ENCODE measurements around the gene SLC35C1. TPM values are rescaled to one million over a fixed set of nuclear protein-coding genes. Genes with fewer than 3 reads are reported as not detected.

The SLC35C1 gene
- total and polyA plus RNA-seq, 2 of the 13 experiments (the other 11 are each of a cell fraction or from before 2014, with no cell fraction given) = 2.9 to 7.0 TPM

DNA sequence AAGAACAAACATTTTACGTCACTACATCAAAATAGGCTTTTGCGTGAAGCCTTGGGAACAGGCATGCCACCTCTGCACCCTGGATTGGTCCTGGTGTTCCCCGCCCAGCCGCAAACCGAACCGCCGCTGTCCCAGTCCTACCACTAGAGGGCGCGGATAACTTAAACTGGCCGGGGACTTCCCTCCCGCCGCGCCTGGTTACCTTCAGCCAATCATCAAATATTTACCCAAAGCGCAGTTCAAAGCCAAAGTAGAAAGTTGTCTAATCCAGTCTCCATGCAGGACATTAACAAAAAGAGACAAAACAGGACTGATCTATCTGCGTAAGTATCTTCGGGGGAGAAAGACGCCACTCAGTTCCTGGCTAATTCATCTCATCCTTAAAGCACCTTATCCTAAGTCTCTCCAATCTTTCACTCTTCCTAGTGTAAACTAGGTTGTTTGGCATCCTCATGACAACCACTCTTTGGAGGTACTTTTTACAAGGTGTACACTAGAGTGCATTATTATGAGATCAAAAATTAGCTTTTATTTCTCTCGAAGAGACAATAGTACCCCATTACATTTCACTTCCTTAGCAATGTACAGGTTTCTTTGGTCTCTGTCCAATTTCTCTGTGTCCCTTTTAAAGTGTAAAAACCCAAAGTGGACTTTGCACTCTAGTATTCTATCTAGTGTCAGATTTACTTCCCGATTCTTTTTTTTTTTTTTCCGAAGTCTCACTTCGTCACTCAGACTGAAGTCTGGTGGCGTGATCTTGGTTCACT is 38.4 kb downstream of the SLC35C1 start (continued):
- TF ChIP-seq HOXA5 (CRISPR knock-in tag; IDR thresholded peaks at IDR 0.05) = no peak
- TF ChIP-seq, protein P1, sequence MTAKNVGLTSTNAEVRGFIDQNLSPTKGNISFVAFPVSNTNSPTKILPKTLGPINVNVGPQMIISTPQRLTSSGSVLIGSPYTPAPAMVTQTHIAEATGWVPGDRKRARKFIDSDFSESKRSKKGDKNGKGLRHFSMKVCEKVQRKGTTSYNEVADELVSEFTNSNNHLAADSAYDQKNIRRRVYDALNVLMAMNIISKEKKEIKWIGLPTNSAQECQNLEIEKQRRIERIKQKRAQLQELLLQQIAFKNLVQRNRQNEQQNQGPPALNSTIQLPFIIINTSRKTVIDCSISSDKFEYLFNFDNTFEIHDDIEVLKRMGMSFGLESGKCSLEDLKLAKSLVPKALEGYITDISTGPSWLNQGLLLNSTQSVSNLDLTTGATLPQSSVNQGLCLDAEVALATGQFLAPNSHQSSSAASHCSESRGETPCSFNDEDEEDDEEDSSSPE (CRISPR knock-in tag; IDR thresholded peaks at IDR 0.05) = peak; percentile 69
- TF ChIP-seq ZNF383 (CRISPR knock-in tag; IDR thresholded peaks at IDR 0.05; ENCODE audit: borderline replicate concordance) = no peak
- peak; percentile 6; the same call in 1 of the 2 replicates for TF ChIP-seq ZNF615 (CRISPR knock-in tag; IDR thresholded peaks at IDR 0.05; ENCODE audit: borderline replicate concordance)
- TF ChIP-seq, protein P2, sequence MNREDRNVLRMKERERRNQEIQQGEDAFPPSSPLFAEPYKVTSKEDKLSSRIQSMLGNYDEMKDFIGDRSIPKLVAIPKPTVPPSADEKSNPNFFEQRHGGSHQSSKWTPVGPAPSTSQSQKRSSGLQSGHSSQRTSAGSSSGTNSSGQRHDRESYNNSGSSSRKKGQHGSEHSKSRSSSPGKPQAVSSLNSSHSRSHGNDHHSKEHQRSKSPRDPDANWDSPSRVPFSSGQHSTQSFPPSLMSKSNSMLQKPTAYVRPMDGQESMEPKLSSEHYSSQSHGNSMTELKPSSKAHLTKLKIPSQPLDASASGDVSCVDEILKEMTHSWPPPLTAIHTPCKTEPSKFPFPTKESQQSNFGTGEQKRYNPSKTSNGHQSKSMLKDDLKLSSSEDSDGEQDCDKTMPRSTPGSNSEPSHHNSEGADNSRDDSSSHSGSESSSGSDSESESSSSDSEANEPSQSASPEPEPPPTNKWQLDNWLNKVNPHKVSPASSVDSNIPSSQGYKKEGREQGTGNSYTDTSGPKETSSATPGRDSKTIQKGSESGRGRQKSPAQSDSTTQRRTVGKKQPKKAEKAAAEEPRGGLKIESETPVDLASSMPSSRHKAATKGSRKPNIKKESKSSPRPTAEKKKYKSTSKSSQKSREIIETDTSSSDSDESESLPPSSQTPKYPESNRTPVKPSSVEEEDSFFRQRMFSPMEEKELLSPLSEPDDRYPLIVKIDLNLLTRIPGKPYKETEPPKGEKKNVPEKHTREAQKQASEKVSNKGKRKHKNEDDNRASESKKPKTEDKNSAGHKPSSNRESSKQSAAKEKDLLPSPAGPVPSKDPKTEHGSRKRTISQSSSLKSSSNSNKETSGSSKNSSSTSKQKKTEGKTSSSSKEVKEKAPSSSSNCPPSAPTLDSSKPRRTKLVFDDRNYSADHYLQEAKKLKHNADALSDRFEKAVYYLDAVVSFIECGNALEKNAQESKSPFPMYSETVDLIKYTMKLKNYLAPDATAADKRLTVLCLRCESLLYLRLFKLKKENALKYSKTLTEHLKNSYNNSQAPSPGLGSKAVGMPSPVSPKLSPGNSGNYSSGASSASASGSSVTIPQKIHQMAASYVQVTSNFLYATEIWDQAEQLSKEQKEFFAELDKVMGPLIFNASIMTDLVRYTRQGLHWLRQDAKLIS (CRISPR knock-in tag; IDR thresholded peaks at IDR 0.05) = no peak
- TF ChIP-seq GABPA (IDR thresholded peaks at IDR 0.05; ENCODE audit: low read depth, low read length) = no peak
- no peak for TF ChIP-seq GABPA (CRISPR knock-in tag; IDR thresholded peaks at IDR 0.05; ENCODE audit: low read depth)
- no peak for TF ChIP-seq SOX6 (IDR thresholded peaks at IDR 0.05)
- TF ChIP-seq SOX6 (CRISPR knock-in tag; IDR thresholded peaks at IDR 0.05) = peak; percentile 55; the same call in 1 of the 2 replicates
- TF ChIP-seq SAP130 (CRISPR knock-in tag; IDR thresholded peaks at IDR 0.05; ENCODE audit: low read depth) = peak; percentile 80
- TF ChIP-seq ZNF431 (CRISPR knock-in tag; IDR thresholded peaks at IDR 0.05; ENCODE audit: borderline replicate concordance, low read depth) = no peak
- TF ChIP-seq MTA3 (CRISPR knock-in tag; IDR thresholded peaks at IDR 0.05) = no peak
- TF ChIP-seq, protein P3, sequence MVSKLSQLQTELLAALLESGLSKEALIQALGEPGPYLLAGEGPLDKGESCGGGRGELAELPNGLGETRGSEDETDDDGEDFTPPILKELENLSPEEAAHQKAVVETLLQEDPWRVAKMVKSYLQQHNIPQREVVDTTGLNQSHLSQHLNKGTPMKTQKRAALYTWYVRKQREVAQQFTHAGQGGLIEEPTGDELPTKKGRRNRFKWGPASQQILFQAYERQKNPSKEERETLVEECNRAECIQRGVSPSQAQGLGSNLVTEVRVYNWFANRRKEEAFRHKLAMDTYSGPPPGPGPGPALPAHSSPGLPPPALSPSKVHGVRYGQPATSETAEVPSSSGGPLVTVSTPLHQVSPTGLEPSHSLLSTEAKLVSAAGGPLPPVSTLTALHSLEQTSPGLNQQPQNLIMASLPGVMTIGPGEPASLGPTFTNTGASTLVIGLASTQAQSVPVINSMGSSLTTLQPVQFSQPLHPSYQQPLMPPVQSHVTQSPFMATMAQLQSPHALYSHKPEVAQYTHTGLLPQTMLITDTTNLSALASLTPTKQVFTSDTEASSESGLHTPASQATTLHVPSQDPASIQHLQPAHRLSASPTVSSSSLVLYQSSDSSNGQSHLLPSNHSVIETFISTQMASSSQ (IDR thresholded peaks at IDR 0.05; ENCODE audit: low read depth) = no peak
- TF ChIP-seq, protein P3 (CRISPR knock-in tag; IDR thresholded peaks at IDR 0.05; ENCODE audit: borderline replicate concordance) = no peak; the same call in 1 of the 2 replicates
- TF ChIP-seq PPARG (CRISPR knock-in tag; conservative IDR thresholded peaks at IDR 0.05) = peak; percentile 53
- TF ChIP-seq ZMYM4 (CRISPR knock-in tag; IDR thresholded peaks at IDR 0.05) = peak; percentile 90
- TF ChIP-seq NR2F1 (CRISPR knock-in tag; IDR thresholded peaks at IDR 0.05) = no peak

Measured in HepG2 (cell line).